Activated CD8-positive, alpha-beta T cell treated with anti-CD3 and anti-CD28 coated beads, Interleukin-2, amount 10 ng/mL, durations not matched to agents 7 days and 5 days (primary cell): ENCODE measurements around the gene SPTBN1. TPM values are rescaled to one million over a fixed set of nuclear protein-coding genes. Genes with fewer than 3 reads are reported as not detected.

Source experiments
- ATAC-seq: fragments of 150-1000 bp; cut with Tn5 transposase; one replicate; pipeline ENCODE4 v1.10.0; 2021; ENCODE audit warnings: moderate library complexity
- CTCF ChIA-PET: fragments of 350-600 bp; sonication (Branson Sonifier 250); formaldehyde crosslinking; loops from one replicate; lab custom pipeline; 2021; ENCODE audit warnings: antibody characterized with exemption; lab: Charles Lee
- POLR2A ChIA-PET: fragments of 350-600 bp; sonication (Branson Sonifier 250); formaldehyde crosslinking; loops from one replicate; lab custom pipeline; 2021; ENCODE audit warnings: antibody characterized with exemption; lab: Charles Lee
- DNase-seq: peaks from one replicate; pipeline ENCODE4 v3.0.0-alpha.2; 2020
- H3K27ac Mint-ChIP-seq: one replicate; pipeline ENCODE4 v1.8.0; 2021; ENCODE audit warnings: mild to moderate bottlenecking, mixed read lengths
- H3K27me3 Mint-ChIP-seq: one replicate; pipeline ENCODE4 v1.8.0; 2021; ENCODE audit warnings: low read depth, mixed read lengths
- H3K36me3 Mint-ChIP-seq: one replicate; pipeline ENCODE4 v1.8.0; 2021; ENCODE audit warnings: low read depth, mixed read lengths
- H3K4me1 Mint-ChIP-seq: one replicate; pipeline ENCODE4 v1.8.0; 2021; ENCODE audit warnings: low read depth, mixed read lengths
- H3K4me3 Mint-ChIP-seq: one replicate; pipeline ENCODE4 v1.8.0; 2021; ENCODE audit warnings: mild to moderate bottlenecking, mixed read lengths
- H3K9me3 Mint-ChIP-seq: one replicate; pipeline ENCODE4 v1.8.0; 2022; ENCODE audit warnings: mixed read lengths; ENCODE audit not compliant: insufficient read depth
- total RNA-seq, 2 experiments: library from RNA; stranded (reverse); gene quantifications; one replicate each; pipeline ENCODE4 v1.2.3, GENCODE V29; 2021

SPTBN1 gene
- total RNA-seq, 2 experiments from 2014 or later: 140 to 147 TPM

DNA sequence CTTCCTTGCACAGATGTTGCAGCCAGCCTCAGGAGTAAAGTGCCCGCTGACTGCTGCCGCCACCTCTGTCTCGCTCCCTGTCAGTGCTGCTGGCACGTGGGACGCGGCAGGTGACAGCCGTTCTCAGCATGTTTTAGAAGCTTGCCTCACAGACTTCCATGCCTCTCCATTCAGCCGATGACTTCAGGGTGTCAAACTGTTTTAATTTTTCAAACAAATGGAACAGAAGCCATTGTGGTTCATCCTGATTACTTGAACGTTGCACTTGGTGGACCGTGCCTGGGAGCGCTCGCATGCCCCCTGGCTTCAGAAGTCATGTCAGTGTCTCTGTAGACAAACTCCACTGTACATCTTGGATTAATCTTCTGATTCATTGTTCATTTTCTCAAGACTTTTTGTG, 204.6 kb downstream of the SPTBN1 start:
- H3K4me1 Mint-ChIP-seq: peaks cover 29% of the 10 kb centered on the region
- ATAC-seq (no peak), DNase-seq (no peak)
- H3K27me3 Mint-ChIP-seq: no peaks in the 10 kb centered on the region
- no peak overlapping the region for H3K27ac Mint-ChIP-seq
- peaks cover 84% of the 10 kb centered on the region for H3K36me3 Mint-ChIP-seq
- H3K4me3 Mint-ChIP-seq: no peak overlapping the region
- ChIA-PET CTCF (interaction anchor here (1.1 to 1.5 kb wide), 2 partner anchors 19 to 43 kb away, joined by 3 to 6 read pairs; no protein-coding TSS in a partner anchor), POLR2A (no interaction called here)
- no peaks in the 10 kb centered on the region for H3K9me3 Mint-ChIP-seq

DNA sequence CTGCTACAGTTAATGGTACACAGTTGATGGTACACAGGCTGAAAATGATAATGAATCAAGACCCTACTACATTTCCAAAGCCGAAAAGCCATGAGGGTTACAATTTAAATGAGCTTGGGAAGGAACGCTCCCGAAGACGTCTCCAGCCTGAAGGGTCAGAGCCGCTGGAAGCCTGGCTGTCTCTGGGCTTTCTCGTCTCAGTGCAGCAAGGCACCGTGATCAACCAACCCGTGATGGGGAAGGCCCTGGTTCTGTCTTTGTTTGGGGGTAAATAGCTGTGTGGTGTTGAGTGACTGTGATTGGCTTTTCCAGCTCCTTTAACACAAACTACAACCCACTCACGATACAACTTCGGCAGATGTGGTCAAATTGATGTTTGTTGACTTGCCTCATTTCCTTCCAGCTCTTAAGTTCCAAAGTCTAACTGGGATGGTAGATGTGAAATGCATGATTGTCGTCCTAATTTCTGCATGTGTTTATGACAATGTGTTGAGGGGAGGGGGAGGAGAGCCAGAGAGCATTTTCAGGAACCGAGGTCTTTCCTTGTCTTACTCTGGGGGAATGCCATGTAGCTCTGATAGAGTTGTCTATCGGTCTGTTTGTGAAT, 207.4 kb downstream of the SPTBN1 start:
- peaks cover 86% of the 10 kb centered on the region for H3K36me3 Mint-ChIP-seq
- ChIA-PET CTCF (interaction anchor here (0.6 to 4.7 kb wide), 4 partner anchors 15 to 159 kb away, joined by 3 to 131 read pairs (median 68); no protein-coding TSS in a partner anchor), POLR2A (interaction anchor here (0.8 kb wide), 2 partner anchors 13 to 34 kb away, joined by 3 read pairs; no protein-coding TSS in a partner anchor)

DNA sequence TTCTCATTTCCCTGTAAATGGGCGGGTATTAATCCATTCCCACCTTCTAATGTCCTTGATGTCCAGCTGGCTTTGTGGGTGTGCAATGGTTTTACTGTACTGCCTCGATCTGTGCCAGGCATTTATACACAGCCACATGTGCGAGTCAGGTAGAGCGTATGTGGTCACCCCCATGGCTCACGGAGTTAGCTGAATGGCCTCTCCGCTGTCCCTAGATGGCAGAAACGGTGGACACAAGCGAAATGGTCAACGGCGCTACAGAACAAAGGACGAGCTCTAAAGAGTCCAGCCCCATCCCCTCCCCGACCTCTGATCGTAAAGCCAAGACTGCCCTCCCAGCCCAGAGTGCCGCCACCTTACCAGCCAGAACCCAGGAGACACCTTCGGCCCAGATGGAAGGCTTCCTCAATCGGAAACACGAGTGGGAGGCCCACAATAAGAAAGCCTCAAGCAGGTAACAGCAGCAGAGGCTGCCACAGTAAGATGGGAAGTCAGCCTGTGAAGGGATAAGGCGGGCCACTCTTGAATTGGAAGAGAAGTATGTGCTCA, 208.2 kb downstream of the SPTBN1 start:
- no peak overlapping the region for H3K4me3 Mint-ChIP-seq
- ChIA-PET POLR2A (interaction anchor here (1.2 kb wide), 1 partner anchor 106 kb away, joined by 4 read pairs; no protein-coding TSS in a partner anchor), CTCF (interaction anchor here (0.9 to 4.7 kb wide), 23 partner anchors 8 to 730 kb away, joined by 3 to 131 read pairs (median 4); no protein-coding TSS in a partner anchor)
- H3K36me3 Mint-ChIP-seq: peaks cover 86% of the 10 kb centered on the region
- H3K9me3 Mint-ChIP-seq: no peaks in the 10 kb centered on the region
- DNase-seq: no peak
- H3K4me1 Mint-ChIP-seq: peaks cover 14% of the 10 kb centered on the region
- peak overlapping the region; percentile 50 for H3K27ac Mint-ChIP-seq
- no peak for ATAC-seq
- no peaks in the 10 kb centered on the region for H3K27me3 Mint-ChIP-seq

More for the DNA sequence above, 207.4 kb downstream of the SPTBN1 start:
- H3K4me3 Mint-ChIP-seq: no peak overlapping the region
- H3K4me1 Mint-ChIP-seq: peaks cover 19% of the 10 kb centered on the region
- DNase-seq: no peak
- no peaks in the 10 kb centered on the region for H3K27me3 Mint-ChIP-seq
- H3K27ac Mint-ChIP-seq: peak overlapping the region; percentile 3
- H3K9me3 Mint-ChIP-seq: no peaks in the 10 kb centered on the region
- ATAC-seq: no peak

DNA sequence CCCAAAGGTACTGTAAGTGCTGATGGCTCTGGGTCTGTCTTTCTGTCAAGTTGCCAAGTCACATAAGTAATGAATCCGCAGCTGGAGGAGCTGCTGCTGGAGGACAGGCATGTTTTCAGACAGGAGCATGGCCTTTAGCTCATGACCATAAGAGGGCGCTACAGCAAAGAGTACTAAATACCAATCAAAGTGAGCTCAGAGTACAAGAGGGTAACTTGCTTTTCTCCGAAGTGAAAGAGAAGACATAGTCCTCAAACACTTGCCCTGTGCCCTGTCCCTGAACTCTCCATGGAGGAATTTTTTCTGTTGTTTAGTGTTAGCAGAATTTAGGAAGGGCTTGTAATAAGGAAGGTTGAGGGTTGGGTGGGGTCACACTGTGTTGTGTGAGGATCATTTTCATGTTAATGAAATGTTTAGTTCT, 209.3 kb downstream of the SPTBN1 start:
- peak overlapping the region; percentile 43 for H3K27ac Mint-ChIP-seq
- POLR2A ChIA-PET: interaction anchor here (1.2 to 1.3 kb wide), 2 partner anchors 21 to 107 kb away, joined by 4 to 5 read pairs; no protein-coding TSS in a partner anchor
- ATAC-seq: peak; percentile 77
- CTCF ChIA-PET: interaction anchor here (0.6 to 4.7 kb wide), 44 partner anchors 8 to 731 kb away, joined by 3 to 131 read pairs (median 4); no protein-coding TSS in a partner anchor
- H3K4me3 Mint-ChIP-seq: no peak overlapping the region
- DNase-seq: peak; percentile 65
- H3K4me1 Mint-ChIP-seq: peaks cover 14% of the 10 kb centered on the region
- H3K36me3 Mint-ChIP-seq: peaks cover 84% of the 10 kb centered on the region
- no peaks in the 10 kb centered on the region for H3K9me3 Mint-ChIP-seq
- no peaks in the 10 kb centered on the region for H3K27me3 Mint-ChIP-seq

DNA sequence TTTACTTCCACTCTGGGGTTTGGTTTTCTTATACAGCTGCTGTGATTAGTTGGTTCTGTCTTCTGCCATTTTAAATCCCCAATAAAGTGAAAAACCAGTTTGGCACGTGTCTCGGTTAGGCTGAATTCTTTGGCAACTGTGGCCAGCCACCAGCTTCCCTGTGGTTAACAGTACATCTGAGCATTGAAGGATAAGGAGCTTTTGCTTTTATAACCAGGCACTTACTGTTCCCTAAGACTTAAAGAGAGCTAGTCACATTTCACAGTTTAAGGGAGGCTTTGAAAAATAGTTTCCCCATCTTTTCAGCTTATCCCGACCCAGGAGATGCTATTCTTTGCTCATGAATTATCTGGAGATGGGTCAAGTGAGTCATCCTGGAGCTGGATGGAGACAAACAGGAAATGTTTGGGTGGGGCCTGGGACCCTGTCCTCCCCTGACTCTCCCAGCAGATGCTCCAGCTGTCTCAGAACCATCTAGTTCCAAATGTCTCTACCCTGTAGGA, 210.1 kb downstream of the SPTBN1 start:
- no peak for ATAC-seq

DNA sequence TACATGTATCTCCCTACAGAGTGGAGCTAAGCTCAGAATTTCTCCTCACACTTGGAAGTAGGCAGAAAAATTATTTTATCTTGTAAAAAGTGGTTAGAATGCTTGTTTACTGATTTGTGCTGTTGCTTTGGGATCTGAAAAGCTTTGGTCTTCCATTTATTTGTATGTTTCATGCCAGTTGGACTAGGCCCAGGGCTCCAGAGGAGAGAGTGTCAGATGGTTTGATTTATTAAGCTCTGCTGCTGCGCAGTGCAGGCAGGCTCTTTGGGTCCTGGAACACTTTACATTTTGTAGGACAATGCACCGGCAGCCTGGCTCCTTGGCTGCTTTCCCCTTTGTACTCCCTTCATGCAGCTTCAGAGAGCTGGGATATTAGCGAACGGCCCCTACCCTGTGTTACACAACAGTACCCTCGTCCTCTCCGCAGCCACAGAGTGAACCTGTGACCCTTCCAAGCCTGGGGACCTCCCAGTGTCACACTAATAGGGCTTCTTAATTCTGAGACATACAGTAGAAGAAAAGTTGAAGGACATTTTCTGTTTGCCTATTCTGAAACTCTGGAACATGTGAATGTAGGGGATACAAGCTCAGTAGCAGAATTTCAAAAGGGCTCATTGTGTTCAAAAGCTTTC, 210.6 kb downstream of the SPTBN1 start:
- H3K27ac Mint-ChIP-seq: no peak overlapping the region

More for the DNA sequence above, 210.1 kb downstream of the SPTBN1 start:
- Mint-ChIP-seq H3K4me3 (no peak overlapping the region), H3K4me1 (peaks cover 14% of the 10 kb centered on the region), H3K9me3 (no peaks in the 10 kb centered on the region), H3K36me3 (peaks cover 86% of the 10 kb centered on the region), H3K27ac (peak overlapping the region; percentile 39), H3K27me3 (no peaks in the 10 kb centered on the region)
- DNase-seq: no peak
- ChIA-PET CTCF (interaction anchor here (0.7 to 4.7 kb wide), 21 partner anchors 10 to 558 kb away, joined by 3 to 131 read pairs (median 6); no protein-coding TSS in a partner anchor), POLR2A (interaction anchor here (1.0 to 1.3 kb wide), 2 partner anchors 20 to 107 kb away, joined by 3 to 5 read pairs; no protein-coding TSS in a partner anchor)

DNA sequence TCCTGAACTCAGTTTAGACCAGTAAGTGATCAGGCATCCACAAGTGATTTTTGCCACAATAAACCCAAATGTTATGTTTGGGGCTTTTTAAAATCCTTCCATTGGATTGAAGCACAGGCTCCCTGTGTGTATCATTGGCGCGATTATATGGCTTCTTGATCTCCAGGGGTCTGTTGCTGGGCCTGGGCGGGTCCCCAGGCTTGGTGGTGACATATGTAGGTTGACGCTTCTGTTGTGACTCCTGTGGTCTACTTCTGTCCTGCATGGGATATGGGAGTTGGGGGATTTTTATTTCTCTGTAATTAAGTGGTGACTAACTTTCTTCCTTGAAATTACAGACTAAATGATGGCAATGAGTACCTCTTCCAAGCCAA, 211.1 kb downstream of the SPTBN1 start:
- POLR2A ChIA-PET: no interaction called here
- peaks cover 82% of the 10 kb centered on the region for H3K36me3 Mint-ChIP-seq

More for the DNA sequence above, 210.6 kb downstream of the SPTBN1 start:
- POLR2A ChIA-PET: interaction anchor here (1.0 to 1.3 kb wide), 2 partner anchors 20 to 108 kb away, joined by 3 to 5 read pairs; no protein-coding TSS in a partner anchor
- no peak for ATAC-seq
- CTCF ChIA-PET: interaction anchor here (1.1 to 4.7 kb wide), 12 partner anchors 10 to 346 kb away, joined by 4 to 131 read pairs (median 8); no protein-coding TSS in a partner anchor
- no peak for DNase-seq
- peaks cover 82% of the 10 kb centered on the region for H3K36me3 Mint-ChIP-seq
- no peak overlapping the region for H3K4me3 Mint-ChIP-seq
- H3K9me3 Mint-ChIP-seq: no peaks in the 10 kb centered on the region
- H3K4me1 Mint-ChIP-seq: peaks cover 14% of the 10 kb centered on the region
- no peaks in the 10 kb centered on the region for H3K27me3 Mint-ChIP-seq

DNA sequence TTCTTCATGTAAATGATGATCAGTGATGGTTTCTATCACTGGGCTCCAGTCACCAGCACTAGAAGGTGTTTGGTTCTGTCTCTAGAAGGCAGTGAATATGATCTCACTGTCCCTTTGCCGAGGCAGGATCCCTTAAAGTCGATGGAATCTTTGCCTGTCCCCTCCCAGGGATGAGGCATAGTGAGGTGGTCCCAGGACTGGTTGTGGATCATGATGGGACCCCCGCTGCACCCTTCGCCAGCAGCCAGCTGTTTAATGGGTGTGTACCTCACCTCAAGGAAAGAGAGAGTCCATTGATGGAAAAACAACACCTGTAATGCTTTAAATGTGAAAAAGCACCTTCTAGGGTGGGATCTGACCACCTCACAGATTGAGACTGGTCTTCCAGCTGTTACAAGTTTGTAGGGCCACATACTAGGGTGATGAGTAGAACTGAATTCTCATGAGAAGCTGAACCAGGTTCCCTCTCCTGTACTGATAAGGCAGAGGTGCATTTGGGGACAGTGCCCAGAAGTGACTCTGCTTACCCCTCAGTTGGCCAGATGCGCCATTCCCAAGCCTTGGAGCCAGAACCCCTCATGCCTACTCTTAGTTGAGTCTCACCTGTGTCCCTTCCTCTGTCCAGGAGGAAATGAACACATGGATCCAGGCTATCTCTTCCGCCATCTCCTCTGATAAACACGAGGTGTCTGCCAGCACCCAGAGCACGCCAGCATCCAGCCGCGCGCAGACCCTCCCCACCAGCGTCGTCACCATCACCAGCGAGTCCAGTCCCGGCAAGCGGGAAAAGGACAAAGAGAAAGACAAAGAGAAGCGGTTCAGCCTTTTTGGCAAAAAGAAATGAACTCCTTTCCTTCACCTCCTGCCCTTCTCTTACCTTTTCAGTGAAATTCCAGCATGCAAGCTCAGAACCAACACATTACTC, 211.9 kb downstream of the SPTBN1 start:
- H3K27ac Mint-ChIP-seq: peak overlapping the region; percentile 20
- no peak overlapping the region for H3K4me3 Mint-ChIP-seq
- no peaks in the 10 kb centered on the region for H3K9me3 Mint-ChIP-seq
- no peaks in the 10 kb centered on the region for H3K27me3 Mint-ChIP-seq
- ChIA-PET POLR2A (no interaction called here), CTCF (interaction anchor here (0.7 to 4.7 kb wide), 4 partner anchors 11 to 144 kb away, joined by 3 to 131 read pairs (median 37); no protein-coding TSS in a partner anchor)
- H3K4me1 Mint-ChIP-seq: peaks cover 22% of the 10 kb centered on the region
- ATAC-seq (no peak), DNase-seq (no peak)
- H3K36me3 Mint-ChIP-seq: peaks cover 81% of the 10 kb centered on the region

More for the DNA sequence above, 211.1 kb downstream of the SPTBN1 start:
- CTCF ChIA-PET: interaction anchor here (1.1 to 4.7 kb wide), 7 partner anchors 11 to 346 kb away, joined by 4 to 131 read pairs (median 21); no protein-coding TSS in a partner anchor
- Mint-ChIP-seq H3K27me3 (no peaks in the 10 kb centered on the region), H3K9me3 (no peaks in the 10 kb centered on the region), H3K27ac (no peak overlapping the region), H3K4me1 (peaks cover 15% of the 10 kb centered on the region), H3K4me3 (no peak overlapping the region)
- DNase-seq: no peak
- ATAC-seq: no peak

DNA sequence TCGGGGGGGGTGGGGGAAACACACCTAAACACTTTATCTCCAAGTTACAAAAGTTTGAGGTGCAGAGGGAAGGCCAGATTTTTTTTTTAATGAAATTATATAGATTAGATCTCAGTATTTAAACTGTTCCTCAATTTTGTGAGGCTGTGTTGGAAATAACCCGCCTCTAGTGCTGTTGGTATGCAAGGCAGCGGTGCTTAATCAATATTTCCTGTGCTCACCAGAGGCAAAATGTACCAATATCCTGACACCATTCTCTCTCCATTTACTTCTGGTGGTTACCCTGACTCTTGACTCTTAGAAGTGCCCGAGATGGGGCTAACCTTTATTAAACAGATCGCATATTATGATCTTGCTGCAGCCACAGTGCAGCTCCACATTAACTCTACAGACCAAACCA, 212.6 kb downstream of the SPTBN1 start:
- ChIA-PET POLR2A (no interaction called here), CTCF (interaction anchor here (0.7 kb wide), 1 partner anchor 35 kb away, joined by 3 read pairs; no protein-coding TSS in a partner anchor)
- peaks cover 30% of the 10 kb centered on the region for H3K4me1 Mint-ChIP-seq
- H3K4me3 Mint-ChIP-seq: no peak overlapping the region
- no peak overlapping the region for H3K27ac Mint-ChIP-seq
- H3K9me3 Mint-ChIP-seq: no peaks in the 10 kb centered on the region
- DNase-seq (no peak), ATAC-seq (no peak)
- H3K27me3 Mint-ChIP-seq: no peaks in the 10 kb centered on the region
- H3K36me3 Mint-ChIP-seq: peaks cover 76% of the 10 kb centered on the region

DNA sequence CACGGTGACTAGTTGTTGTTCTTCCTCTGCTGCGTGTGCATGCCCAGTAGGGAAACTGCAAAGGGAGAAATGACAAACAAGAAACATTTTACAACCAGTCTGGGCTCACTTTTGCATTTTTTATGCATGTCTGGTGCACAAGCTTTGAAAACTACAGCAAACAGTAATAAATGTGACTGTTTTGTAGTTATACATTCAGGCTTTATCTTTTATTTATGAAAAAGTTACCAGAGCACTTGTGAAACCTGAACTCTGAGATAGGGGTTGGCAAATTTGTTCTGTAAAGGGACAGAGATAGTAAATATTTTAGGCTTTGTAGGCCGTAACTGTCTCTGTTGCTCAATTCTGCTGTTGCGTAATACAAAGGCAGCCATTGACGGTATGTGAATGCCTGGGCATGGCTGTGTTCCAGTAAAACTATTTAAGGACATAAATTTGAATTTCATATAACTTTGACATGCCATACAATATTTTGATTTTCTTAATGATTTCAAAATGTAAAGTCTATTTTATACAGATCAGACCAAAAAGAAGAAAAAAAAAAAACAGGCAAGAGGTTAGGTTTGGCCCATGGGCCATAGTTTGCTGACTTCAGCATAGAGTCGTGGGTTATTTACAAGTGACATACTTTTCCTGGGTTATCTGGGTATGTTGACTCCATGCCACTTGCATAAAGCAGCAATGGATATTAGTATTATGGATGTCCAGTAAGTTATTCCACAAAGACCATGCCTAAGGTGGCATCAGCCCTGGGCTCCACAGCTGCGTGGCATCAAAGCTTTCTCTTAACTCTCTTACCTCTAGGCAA, 213.8 kb downstream of the SPTBN1 start:
- Mint-ChIP-seq H3K27ac (no peak overlapping the region), H3K9me3 (no peaks in the 10 kb centered on the region), H3K27me3 (peaks cover 4% of the 10 kb centered on the region), H3K4me1 (peaks cover 37% of the 10 kb centered on the region), H3K4me3 (no peak overlapping the region), H3K36me3 (peaks cover 65% of the 10 kb centered on the region)
- no peak for ATAC-seq
- no peak for DNase-seq
- POLR2A ChIA-PET: no interaction called here
- CTCF ChIA-PET: no interaction called here
